ENCODE results near the gene L1CAM. TPM values are rescaled to one million over a fixed set of nuclear protein-coding genes. Genes with fewer than 3 reads are reported as not detected.

Gene L1CAM
- total RNA-seq, 1 donor from 2014 or later, result 12.6 TPM

GRCh38 chrX:153909024-153909979 lies 23.3 kb upstream of the L1CAM start:
- no peaks in the 10 kb centered on the region for H3K4me1 Mint-ChIP-seq (ENCODE audit: unreplicated experiment)
- DNase-seq (ENCODE audit: extremely low spot score, unreplicated experiment), result no peak
- no peaks in the 10 kb centered on the region for H3K9me3 Mint-ChIP-seq
- H3K27me3 Mint-ChIP-seq, result no peaks in the 10 kb centered on the region
- H3K4me3 Mint-ChIP-seq, result no peak overlapping the region
- H3K36me3 Mint-ChIP-seq, result no peaks in the 10 kb centered on the region
- TF ChIP-seq CTCF (conservative IDR thresholded peaks at IDR 0.05), result no peak
- no peak overlapping the region for H3K27ac Mint-ChIP-seq

GRCh38 chrX:153908219-153908860 lies 22.4 kb upstream of the L1CAM start:
- Mint-ChIP-seq H3K36me3 (no peaks in the 10 kb centered on the region), H3K4me1 (ENCODE audit: unreplicated experiment) (no peaks in the 10 kb centered on the region), H3K9me3 (no peaks in the 10 kb centered on the region), H3K27me3 (no peaks in the 10 kb centered on the region), H3K27ac (no peak overlapping the region), H3K4me3 (no peak overlapping the region)
- DNase-seq (ENCODE audit: extremely low spot score, unreplicated experiment), result no peak
- TF ChIP-seq CTCF (conservative IDR thresholded peaks at IDR 0.05), result no peak

GRCh38 chrX:153907456-153907855 lies 21.5 kb upstream of the L1CAM start:
- Mint-ChIP-seq H3K4me1 (ENCODE audit: unreplicated experiment) (no peaks in the 10 kb centered on the region), H3K36me3 (no peaks in the 10 kb centered on the region), H3K4me3 (no peak overlapping the region), H3K9me3 (no peaks in the 10 kb centered on the region), H3K27me3 (no peaks in the 10 kb centered on the region), H3K27ac (no peak overlapping the region)
- no peak for DNase-seq (ENCODE audit: extremely low spot score, unreplicated experiment)
- TF ChIP-seq CTCF (conservative IDR thresholded peaks at IDR 0.05), result no peak

- H3K36me3 Mint-ChIP-seq, result no peaks in the 10 kb centered on the region
- TF ChIP-seq CTCF (conservative IDR thresholded peaks at IDR 0.05), result no peak
- no peaks in the 10 kb centered on the region for H3K9me3 Mint-ChIP-seq
- no peaks in the 10 kb centered on the region for H3K4me1 Mint-ChIP-seq (ENCODE audit: unreplicated experiment)
- H3K27ac Mint-ChIP-seq, result no peak overlapping the region
- no peak for DNase-seq (ENCODE audit: extremely low spot score, unreplicated experiment)
- H3K27me3 Mint-ChIP-seq, result no peaks in the 10 kb centered on the region
- H3K4me3 Mint-ChIP-seq, result no peak overlapping the region
These were observed 20.3 kb upstream of the L1CAM start for GRCh38 chrX:153906126-153906917.

- H3K9me3 Mint-ChIP-seq, result no peaks in the 10 kb centered on the region
- no peaks in the 10 kb centered on the region for H3K36me3 Mint-ChIP-seq
- no peak for TF ChIP-seq CTCF (conservative IDR thresholded peaks at IDR 0.05)
- no peak overlapping the region for H3K27ac Mint-ChIP-seq
- no peaks in the 10 kb centered on the region for H3K27me3 Mint-ChIP-seq
- no peak overlapping the region for H3K4me3 Mint-ChIP-seq
- no peaks in the 10 kb centered on the region for H3K4me1 Mint-ChIP-seq (ENCODE audit: unreplicated experiment)
- no peak for DNase-seq (ENCODE audit: extremely low spot score, unreplicated experiment)
These were observed 19.6 kb upstream of the L1CAM start for GRCh38 chrX:153905481-153906095.
